RWPE1 (cell line): Measurements from ENCODE around the gene KMT2C.

Experiments used
- CTCF ChIA-PET: fragments of 350-600 bp; sonication (Branson Sonifier 250); formaldehyde crosslinking; extraction: SDS; loops from one replicate; lab custom pipeline; 2021; lab: Yijun Ruan, JAX
- POLR2A ChIA-PET: fragments of 400-600 bp; formaldehyde crosslinking; extraction: SDS; loops from one replicate; lab custom pipeline; 2020; ENCODE audit warnings: antibody characterized with exemption; ENCODE audit not compliant: low non-redundant PET; lab: Yijun Ruan, JAX
- DNase-seq: peaks from one replicate; pipeline ENCODE4 v3.0.0; 2012; ENCODE audit warnings: low spot score
- H3K27ac ChIP-seq: fragments of 450-650 bp; 2 replicates; pipeline ENCODE4 v1.5.1; 2017
- CTCF ChIP-seq: fragments of 450-650 bp; conservative IDR thresholded peaks from 2 replicates; pipeline ENCODE4 v1.5.1; 2017; ENCODE audit warnings: low read depth, mild to moderate bottlenecking

Gene KMT2C

GRCh38 chr7:152093717-152094116, 342.1 kb downstream of the KMT2C start:
- ChIA-PET CTCF (no interaction called here), POLR2A (no interaction called here)
- no peak for DNase-seq
- H3K27ac ChIP-seq: no peak overlapping the region
- TF ChIP-seq CTCF: no peak

DNA sequence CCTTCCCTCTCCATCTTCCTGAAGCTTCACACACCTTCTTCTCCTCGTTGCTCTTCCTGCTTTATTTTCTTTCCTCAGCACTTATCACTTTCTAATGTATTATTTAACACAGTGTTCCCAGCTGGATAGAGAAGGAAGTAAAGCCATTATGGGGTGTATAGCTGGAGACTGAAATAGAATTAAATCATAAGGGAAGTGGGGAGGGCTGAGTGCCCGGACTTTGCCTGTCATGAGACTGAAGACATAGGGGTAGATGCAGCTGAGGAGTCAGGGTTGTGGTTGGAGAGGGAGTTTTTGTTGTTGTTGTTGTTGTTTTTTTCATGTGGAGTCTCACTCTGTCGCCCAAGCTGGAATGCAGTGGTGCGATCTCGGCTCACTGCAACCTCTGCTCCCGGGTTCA, 345.1 kb downstream of the KMT2C start:
- ChIA-PET CTCF (no interaction called here), POLR2A (no interaction called here)
- DNase-seq: no peak
- TF ChIP-seq CTCF: no peak
- H3K27ac ChIP-seq: no peak overlapping the region

DNA sequence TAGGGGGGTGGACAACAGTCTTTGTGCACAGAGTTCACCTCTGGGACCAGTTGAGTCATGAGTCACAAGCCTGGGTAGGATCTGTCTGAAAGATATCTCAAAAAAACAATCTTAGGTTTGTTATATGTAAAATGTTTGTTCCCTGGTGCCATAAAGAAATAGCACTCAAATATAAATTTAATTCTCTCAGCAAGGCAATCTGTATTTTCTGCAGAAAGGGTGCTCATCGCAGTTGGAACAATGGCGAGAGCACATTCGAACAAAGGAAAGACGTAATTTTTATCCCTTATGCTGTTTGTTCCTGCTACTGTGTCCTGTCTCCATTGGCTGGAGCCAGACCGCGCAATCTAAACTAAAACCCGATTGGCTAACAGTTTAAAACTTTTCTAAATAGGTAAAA, 346.6 kb downstream of the KMT2C start:
- TF ChIP-seq CTCF: no peak
- ChIA-PET CTCF (no interaction called here), POLR2A (no interaction called here)
- no peak overlapping the region for H3K27ac ChIP-seq
- no peak for DNase-seq

- no peak for DNase-seq
- ChIA-PET CTCF (no interaction called here), POLR2A (no interaction called here)
- H3K27ac ChIP-seq: no peak overlapping the region
- TF ChIP-seq CTCF: no peak
Measured at GRCh38 chr7:152086513-152086912, 349.3 kb downstream of the KMT2C start.

- ChIA-PET CTCF (interaction anchor here (0.7 kb wide), 1 partner anchor 384 kb away, joined by 3 read pairs; no protein-coding TSS in a partner anchor), POLR2A (no interaction called here)
- H3K27ac ChIP-seq: no peak overlapping the region
- DNase-seq: no peak
- TF ChIP-seq CTCF: no peak
Measured at GRCh38 chr7:152085131-152085530, 350.7 kb downstream of the KMT2C start.
